MCF 10A (cell line): ENCODE data around the gene USHBP1. TPM values are rescaled to one million over a fixed set of nuclear protein-coding genes. Genes with fewer than 3 reads are reported as not detected.

Experiments used
- BruUV-seq: library from RNA; stranded (reverse); fragments of 400-500 nt; replicated peaks from 2 replicates; lab custom pipeline; 2021; lab: Mats Ljungman, UMichigan
- CTCF ChIA-PET: fragments of 300-600 bp; sonication (Branson Sonifier 250); formaldehyde crosslinking; extraction: SDS; loops from one replicate; lab custom pipeline; 2021; ENCODE audit warnings: antibody characterized with exemption, inconsistent platforms; lab: Yijun Ruan, JAX
- POLR2A ChIA-PET: fragments of 300-600, 350-650 bp; sonication (Branson Sonifier 250); formaldehyde crosslinking; extraction: SDS; loops from one replicate; lab custom pipeline; 2020; ENCODE audit warnings: antibody characterized with exemption, inconsistent platforms; lab: Yijun Ruan, JAX
- DNase-seq: peaks from one replicate; pipeline ENCODE4 v3.0.0-alpha.2; 2018; ENCODE audit not compliant: unreplicated experiment
- H3K27ac Mint-ChIP-seq: one replicate; pipeline ENCODE4 v1.8.0; 2022; ENCODE audit warnings: mild to moderate bottlenecking, low read depth, mixed read lengths; ENCODE audit not compliant: unreplicated experiment
- H3K27me3 Mint-ChIP-seq: one replicate; pipeline ENCODE4 v1.8.0; 2022; ENCODE audit warnings: mixed read lengths; ENCODE audit not compliant: insufficient read depth, unreplicated experiment
- H3K36me3 Mint-ChIP-seq: one replicate; pipeline ENCODE4 v1.8.0; 2022; ENCODE audit warnings: mild to moderate bottlenecking, moderate library complexity, mixed read lengths; ENCODE audit not compliant: insufficient read depth, unreplicated experiment
- H3K4me1 Mint-ChIP-seq: one replicate; pipeline ENCODE4 v1.8.0; 2022; ENCODE audit warnings: mixed read lengths; ENCODE audit not compliant: insufficient read depth, unreplicated experiment
- H3K4me3 Mint-ChIP-seq: one replicate; pipeline ENCODE4 v1.8.0; 2022; ENCODE audit warnings: mild to moderate bottlenecking, moderate library complexity, mixed read lengths; ENCODE audit not compliant: unreplicated experiment
- H3K9me3 Mint-ChIP-seq: one replicate; pipeline ENCODE4 v1.8.0; 2022; ENCODE audit warnings: mixed read lengths; ENCODE audit not compliant: unreplicated experiment
- intact Hi-C: fragments of 100-400 bp; cut with micrococcal nuclease; formaldehyde crosslinking; loops from 2 replicates; pipeline ENCODE4 v1.14.1; 2022
- total RNA-seq: library from RNA; stranded (reverse); gene quantifications from 2 replicates; pipeline ENCODE4 v1.2.3, GENCODE V29; 2022
- TF ChIP-seq, protein P1 (sequence below): fragments of 200-600 bp; IDR thresholded peaks from one replicate; pipeline ENCODE4 v1.8.0; 2022; ENCODE audit warnings: antibody characterized with exemption, mild to moderate bottlenecking; ENCODE audit not compliant: unreplicated experiment

The USHBP1 gene
- total RNA-seq, 1 experiment from 2014 or later = not detected

DNA sequence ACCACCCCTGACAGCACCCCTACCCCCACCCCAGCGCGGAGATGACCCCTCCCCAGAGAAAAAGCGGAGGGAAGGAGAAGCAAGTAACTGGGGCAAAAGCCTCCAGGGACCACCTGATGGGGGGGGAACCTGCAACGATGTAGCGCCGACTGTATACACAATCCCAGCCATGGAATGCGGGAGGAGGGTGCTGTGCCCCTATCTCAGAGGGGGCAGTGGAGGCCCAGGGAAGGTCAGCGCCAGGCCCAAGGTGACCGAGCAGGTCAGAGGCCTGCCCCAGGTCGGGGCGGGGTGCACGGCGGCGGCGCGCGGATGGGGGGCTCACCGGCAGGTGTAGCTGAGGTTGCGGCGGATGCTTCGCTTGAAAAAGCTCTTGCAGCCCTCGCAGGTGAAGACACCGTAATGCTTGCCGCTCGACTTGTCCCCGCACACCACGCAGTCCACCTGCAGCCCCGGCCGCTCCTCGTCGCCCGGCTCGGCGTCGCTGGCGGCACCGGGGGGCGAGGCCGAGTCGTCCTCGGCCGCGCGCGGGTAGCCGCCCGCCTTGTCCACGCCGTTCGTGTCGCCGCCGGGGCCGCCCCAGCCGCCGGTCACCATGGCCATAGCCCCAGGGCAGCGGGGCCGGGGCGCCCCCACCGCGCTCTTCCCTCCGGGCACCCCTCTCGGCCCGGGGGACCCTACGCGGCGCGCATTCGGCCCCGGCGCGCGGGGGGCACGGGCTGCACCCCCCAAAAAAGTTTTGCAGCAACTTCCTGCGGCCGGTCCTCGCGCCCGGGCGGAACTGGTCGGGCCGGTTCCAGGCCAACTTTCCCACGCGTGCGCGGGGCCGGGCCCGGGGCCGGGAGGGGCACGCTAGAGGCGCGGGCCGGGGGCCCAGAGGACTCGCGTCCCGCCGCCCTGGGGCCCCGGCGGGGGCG, 19.7 kb downstream of the USHBP1 start:
- TF ChIP-seq, protein P1, sequence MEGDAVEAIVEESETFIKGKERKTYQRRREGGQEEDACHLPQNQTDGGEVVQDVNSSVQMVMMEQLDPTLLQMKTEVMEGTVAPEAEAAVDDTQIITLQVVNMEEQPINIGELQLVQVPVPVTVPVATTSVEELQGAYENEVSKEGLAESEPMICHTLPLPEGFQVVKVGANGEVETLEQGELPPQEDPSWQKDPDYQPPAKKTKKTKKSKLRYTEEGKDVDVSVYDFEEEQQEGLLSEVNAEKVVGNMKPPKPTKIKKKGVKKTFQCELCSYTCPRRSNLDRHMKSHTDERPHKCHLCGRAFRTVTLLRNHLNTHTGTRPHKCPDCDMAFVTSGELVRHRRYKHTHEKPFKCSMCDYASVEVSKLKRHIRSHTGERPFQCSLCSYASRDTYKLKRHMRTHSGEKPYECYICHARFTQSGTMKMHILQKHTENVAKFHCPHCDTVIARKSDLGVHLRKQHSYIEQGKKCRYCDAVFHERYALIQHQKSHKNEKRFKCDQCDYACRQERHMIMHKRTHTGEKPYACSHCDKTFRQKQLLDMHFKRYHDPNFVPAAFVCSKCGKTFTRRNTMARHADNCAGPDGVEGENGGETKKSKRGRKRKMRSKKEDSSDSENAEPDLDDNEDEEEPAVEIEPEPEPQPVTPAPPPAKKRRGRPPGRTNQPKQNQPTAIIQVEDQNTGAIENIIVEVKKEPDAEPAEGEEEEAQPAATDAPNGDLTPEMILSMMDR = no peak
- intact Hi-C loops = no loop called here
- Mint-ChIP-seq H3K27me3 (no peaks in the 10 kb centered on the region), H3K36me3 (peaks cover 21% of the 10 kb centered on the region), H3K4me1 (peaks cover 38% of the 10 kb centered on the region), H3K4me3 (peak overlapping the region; percentile 89), H3K27ac (peak overlapping the region; percentile 93), H3K9me3 (no peaks in the 10 kb centered on the region)
- POLR2A ChIA-PET = interaction anchor here (0.7 to 4.3 kb wide), 12 partner anchors 10 to 1176 kb away, joined by 3 to 34 read pairs (median 7); partner anchors contain the start of genes BABAM1, HAUS8, MRPL34 and MYO9B
- BruUV-seq = no TSS peak
- no peak for DNase-seq
- CTCF ChIA-PET = no interaction called here

DNA sequence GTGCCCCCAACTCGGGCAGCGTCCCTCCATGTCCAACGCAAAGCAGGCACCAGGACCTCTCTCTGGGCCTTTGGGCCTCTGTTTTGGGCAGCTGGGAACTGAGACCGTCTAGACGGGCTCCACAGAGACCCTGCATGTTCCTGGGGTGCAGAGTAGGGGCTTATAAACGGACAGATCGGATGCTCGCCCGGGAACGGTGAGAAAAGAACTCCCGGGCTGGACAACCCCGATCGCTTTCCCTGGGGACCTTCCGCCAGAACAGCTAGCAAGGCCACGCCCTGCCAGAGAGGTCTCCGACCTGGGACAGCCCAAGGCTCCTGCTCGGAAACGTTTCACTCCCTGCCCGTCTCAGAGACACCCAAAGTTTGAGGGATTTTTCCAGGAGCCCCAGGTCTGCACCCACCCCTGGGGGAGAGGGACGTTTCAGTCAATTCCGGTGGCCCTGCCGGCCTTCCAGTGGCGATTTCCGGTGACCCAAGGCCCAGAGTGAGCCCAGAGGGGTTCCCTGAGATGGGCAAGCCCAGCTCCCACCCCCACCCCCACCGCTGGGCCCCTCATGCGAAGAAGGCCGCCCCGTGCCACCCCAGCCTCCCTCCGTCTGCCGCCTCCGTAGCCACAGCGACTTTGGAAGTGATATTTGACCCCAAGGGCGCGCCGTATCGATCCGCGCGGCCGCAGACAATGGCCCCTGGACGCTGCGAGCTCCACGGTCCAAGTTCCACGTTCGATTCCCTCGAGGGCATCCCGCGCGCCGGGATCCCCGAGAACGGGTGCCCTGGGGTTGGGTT, 20.5 kb downstream of the USHBP1 start:
- H3K4me1 Mint-ChIP-seq = peaks cover 35% of the 10 kb centered on the region
- TF ChIP-seq, protein P1 = no peak
- BruUV-seq = TSS peak; percentile 21
- no peaks in the 10 kb centered on the region for H3K27me3 Mint-ChIP-seq
- ChIA-PET POLR2A (interaction anchor here (0.6 to 4.3 kb wide), 18 partner anchors 9 to 1176 kb away, joined by 3 to 34 read pairs (median 4); partner anchors contain the start of genes BABAM1, DDA1, HAUS8 and MRPL34), CTCF (interaction anchor here (0.7 to 1.0 kb wide), 2 partner anchors 17 to 31 kb away, joined by 4 read pairs; no protein-coding TSS in a partner anchor)
- intact Hi-C loops = no loop called here
- DNase-seq = peak; percentile 71
- peaks cover 29% of the 10 kb centered on the region for H3K36me3 Mint-ChIP-seq
- H3K9me3 Mint-ChIP-seq = no peaks in the 10 kb centered on the region
- H3K27ac Mint-ChIP-seq = peak overlapping the region; percentile 93
- peak overlapping the region; percentile 89 for H3K4me3 Mint-ChIP-seq

DNA sequence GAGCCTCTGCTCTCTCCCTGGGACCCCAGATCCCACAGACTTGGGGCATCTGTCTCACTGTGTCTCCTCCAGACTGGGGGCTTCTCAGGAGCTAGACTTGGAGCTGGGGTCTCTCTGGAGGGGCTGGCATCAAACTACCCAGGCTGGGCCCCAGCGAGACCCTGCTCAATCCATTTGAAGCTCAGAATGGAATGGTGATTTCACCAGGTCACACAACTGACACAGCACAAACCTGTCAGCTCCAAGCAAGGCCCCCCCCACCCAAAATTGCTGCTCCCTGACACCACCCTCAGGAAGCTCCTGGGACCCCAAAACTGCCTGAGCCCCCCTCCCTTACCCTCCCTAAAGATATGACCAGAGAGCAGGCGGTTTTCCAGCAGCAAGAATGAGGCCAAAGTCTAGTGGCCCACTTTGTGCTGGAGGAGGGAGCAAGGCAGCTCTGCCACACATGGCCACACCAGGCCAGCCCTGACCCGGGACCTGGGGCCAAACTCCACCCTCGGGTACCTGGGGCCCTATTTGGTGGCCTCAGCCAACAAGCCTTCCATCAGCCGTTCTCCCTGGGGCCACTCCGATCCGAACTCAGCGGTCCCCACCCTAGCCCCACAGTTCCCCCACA, 21.2 kb downstream of the USHBP1 start:
- DNase-seq = no peak
- BruUV-seq = no TSS peak
- ChIA-PET POLR2A (interaction anchor here (0.6 to 4.3 kb wide), 11 partner anchors 8 to 167 kb away, joined by 3 to 34 read pairs (median 7); partner anchors contain the start of genes BABAM1, DDA1, HAUS8 and MRPL34), CTCF (interaction anchor here (0.6 to 1.6 kb wide), 4 partner anchors 16 to 191 kb away, joined by 4 to 8 read pairs (median 4); no protein-coding TSS in a partner anchor)
- TF ChIP-seq, protein P1 = no peak
- Mint-ChIP-seq H3K9me3 (no peaks in the 10 kb centered on the region), H3K27me3 (no peaks in the 10 kb centered on the region), H3K4me3 (peak overlapping the region; percentile 89), H3K27ac (peak overlapping the region; percentile 93), H3K36me3 (peaks cover 33% of the 10 kb centered on the region), H3K4me1 (peaks cover 33% of the 10 kb centered on the region)
- intact Hi-C loops = no loop called here
